ENCODE measurements around the gene CKAP2L.

DNA sequence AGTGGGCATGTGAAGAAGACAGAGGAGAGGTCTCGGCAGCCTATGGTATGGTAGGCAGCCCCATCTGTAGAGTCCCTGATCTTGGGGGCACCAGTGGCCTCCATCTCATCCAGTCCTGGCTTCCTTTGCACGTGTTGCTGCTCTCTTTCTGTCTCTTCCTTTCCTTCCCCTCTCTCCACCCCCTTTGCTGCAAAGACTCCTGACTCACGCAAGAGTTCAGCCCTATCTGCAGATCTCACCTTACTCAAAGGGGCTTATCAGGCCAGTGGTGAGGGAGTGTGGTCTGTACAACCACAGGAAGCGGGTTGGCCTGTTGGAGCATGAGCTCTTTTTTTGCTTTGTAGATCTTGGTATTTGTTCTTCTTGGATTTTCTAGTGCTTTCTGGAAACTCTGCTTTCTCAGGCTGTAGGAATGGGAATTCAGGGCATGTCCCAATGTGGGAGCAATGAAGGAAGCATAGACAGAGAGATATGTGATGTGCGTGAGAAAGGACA, 58.2 kb downstream of the CKAP2L start:
- no peak for TF ChIP-seq EZH2phosphoT487 (IDR thresholded peaks at IDR 0.05; ENCODE audit: borderline replicate concordance)
- TF ChIP-seq CTCF (conservative IDR thresholded peaks at IDR 0.05; ENCODE audit: low read length) = no peak

All from Loucy (cell line).